Right ventricle myocardium superior (tissue), 1 donor: ENCODE results near the gene DNM2. TPM values are rescaled to one million over a fixed set of nuclear protein-coding genes. Genes with fewer than 3 reads are reported as not detected.
A peak's percentile ranks its signal among the peaks of the same experiment; 100 is the strongest.

Source experiments
- ATAC-seq: fragments of 200-7000 bp; cut with Tn5 transposase; one replicate; pipeline ENCODE4 v1.9.1; 2020; ENCODE audit warnings: mild to moderate bottlenecking; ENCODE audit not compliant: poor library complexity
- DNase-seq: peaks from one replicate; pipeline ENCODE4 v3.0.0-alpha.2; 2020
- intact Hi-C: fragments of 100-400 bp; cut with DNase I; formaldehyde crosslinking; loops from one replicate; pipeline ENCODE4 v1.11.2; 2022
- total RNA-seq: library from RNA; stranded (reverse); fragmentation: NEBNext Ultra II Directional; extraction: Animal tissue kit (Norgen Biotek cat#: 25700); gene quantifications from one replicate; pipeline ENCODE4 v1.2.1, GENCODE V29; 2021
- donor health status: DM: no; HTN: yes; CAD: no; lungs with severe emphysema.

DNM2 gene
- total RNA-seq, 1 donor from 2014 or later, result 180 TPM

GRCh38 chr19:10797541-10798256 is 79.8 kb downstream of the DNM2 start:
- no peak for DNase-seq
- peak; percentile 23 for ATAC-seq
- intact Hi-C loops, result no loop called here

GRCh38 chr19:10800488-10800887 is 82.6 kb downstream of the DNM2 start:
- DNase-seq, result peak; percentile 73

GRCh38 chr19:10802479-10802878 is 84.6 kb downstream of the DNM2 start:
- DNase-seq (no peak), ATAC-seq (no peak)
- intact Hi-C loops, result no loop called here

More at GRCh38 chr19:10800488-10800887, 82.6 kb downstream of the DNM2 start:
- peak; percentile 73 for ATAC-seq
- intact Hi-C loops, result no loop called here

GRCh38 chr19:10803252-10803651 is 85.4 kb downstream of the DNM2 start:
- ATAC-seq (no peak), DNase-seq (no peak)
- intact Hi-C loops, result no loop called here

GRCh38 chr19:10805065-10805757 is 87.3 kb downstream of the DNM2 start:
- DNase-seq, result peak; percentile 57
- no peak for ATAC-seq
- intact Hi-C loops, result no loop called here

GRCh38 chr19:10805758-10806247 is 87.9 kb downstream of the DNM2 start:
- intact Hi-C loops, result no loop called here
- ATAC-seq, result no peak
- DNase-seq, result no peak

- no peak for ATAC-seq
- DNase-seq, result no peak
- intact Hi-C loops, result no loop called here
These were observed 91.2 kb downstream of the DNM2 start for GRCh38 chr19:10808937-10809649.

- ATAC-seq (peak; percentile 8), DNase-seq (no peak)
- intact Hi-C loops, result no loop called here
These were observed 91.9 kb downstream of the DNM2 start for GRCh38 chr19:10809651-10810285.

GRCh38 chr19:10811391-10812111 is 93.7 kb downstream of the DNM2 start:
- ATAC-seq (no peak), DNase-seq (no peak)
- intact Hi-C loops, result no loop called here

GRCh38 chr19:10812196-10812595 is 94.3 kb downstream of the DNM2 start:
- intact Hi-C loops, result no loop called here
- ATAC-seq, result no peak
- DNase-seq, result no peak

- intact Hi-C loops, result no loop called here
- ATAC-seq (peak; percentile 49), DNase-seq (peak; percentile 62)
These were observed 95.1 kb downstream of the DNM2 start for GRCh38 chr19:10812902-10813404.

GRCh38 chr19:10815007-10815536 is 97.2 kb downstream of the DNM2 start:
- intact Hi-C loops, result no loop called here
- no peak for ATAC-seq
- DNase-seq, result no peak

GRCh38 chr19:10815969-10816644 is 98.2 kb downstream of the DNM2 start:
- ATAC-seq, result no peak
- intact Hi-C loops, result no loop called here
- no peak for DNase-seq

- DNase-seq, result no peak
- ATAC-seq, result no peak
- intact Hi-C loops, result no loop called here
These were observed 98.8 kb downstream of the DNM2 start for GRCh38 chr19:10816691-10817090.

GRCh38 chr19:10817291-10818038 is 99.6 kb downstream of the DNM2 start:
- DNase-seq, result peak; percentile 65
- ATAC-seq, result peak; percentile 55

GRCh38 chr19:10818301-10819123 is 100.6 kb downstream of the DNM2 start:
- intact Hi-C loops, result no loop called here
- DNase-seq (peak; percentile 29), ATAC-seq (no peak)

More at GRCh38 chr19:10817291-10818038, 99.6 kb downstream of the DNM2 start:
- intact Hi-C loops, result no loop called here
